NCI-H187 treated with DMSO at 0.1 percent for 48 hours (cell line): Measurements from ENCODE around the gene BPTF.
"Not testable (repeated sequence)": the region's sequence is repeated elsewhere in the genome, so short reads cannot be mapped to it uniquely, and the experiment has no call there.

Experiments
- DNase-seq: peaks from one replicate; lab custom pipeline; 2025; lab: John Stamatoyannopoulos, UW

BPTF gene

GRCh38 chr17:67891481-67892119 is 66.3 kb downstream of the BPTF start:
- no peak for DNase-seq

- no peak for DNase-seq
Measured at GRCh38 chr17:67902511-67903231, 77.4 kb downstream of the BPTF start.

- DNase-seq, result not testable (repeated sequence)
Measured at GRCh38 chr17:67905298-67905697, 80.0 kb downstream of the BPTF start.

- not testable (repeated sequence) for DNase-seq
Measured at GRCh38 chr17:67910117-67910803, 85.0 kb downstream of the BPTF start.

- DNase-seq, result no peak
Measured at GRCh38 chr17:67911059-67911782, 85.9 kb downstream of the BPTF start.

GRCh38 chr17:67912088-67912487 is 86.8 kb downstream of the BPTF start:
- no peak for DNase-seq

- no peak for DNase-seq
Measured at GRCh38 chr17:67912656-67913055, 87.4 kb downstream of the BPTF start.

- DNase-seq, result no peak
Measured at GRCh38 chr17:67920212-67920611, 94.9 kb downstream of the BPTF start.

GRCh38 chr17:67922503-67922902 is 97.2 kb downstream of the BPTF start:
- no peak for DNase-seq

GRCh38 chr17:67928842-67929241 is 103.5 kb downstream of the BPTF start:
- not testable (repeated sequence) for DNase-seq

- no peak for DNase-seq
Measured at GRCh38 chr17:67931227-67931626, 105.9 kb downstream of the BPTF start.

- no peak for DNase-seq
Measured at GRCh38 chr17:67942810-67943209, 117.5 kb downstream of the BPTF start.

GRCh38 chr17:67944035-67944434 is 118.7 kb downstream of the BPTF start:
- no peak for DNase-seq

GRCh38 chr17:67946513-67946912 is 121.2 kb downstream of the BPTF start:
- DNase-seq, result no peak

GRCh38 chr17:67947325-67947813 is 122.1 kb downstream of the BPTF start:
- no peak for DNase-seq

- no peak for DNase-seq
Measured at GRCh38 chr17:67950945-67951344, 125.6 kb downstream of the BPTF start.

GRCh38 chr17:67959510-67959909 is 134.2 kb downstream of the BPTF start:
- no peak for DNase-seq

- DNase-seq, result not testable (repeated sequence)
Measured at GRCh38 chr17:67960276-67960675, 135.0 kb downstream of the BPTF start.

- not testable (repeated sequence) for DNase-seq
Measured at GRCh38 chr17:67962156-67962555, 136.9 kb downstream of the BPTF start.

GRCh38 chr17:67963145-67963572 is 137.9 kb downstream of the BPTF start:
- not testable (repeated sequence) for DNase-seq

- DNase-seq, result no peak
Measured at GRCh38 chr17:67970783-67971182, 145.5 kb downstream of the BPTF start.

- no peak for DNase-seq
Measured at GRCh38 chr17:67974185-67974584, 148.9 kb downstream of the BPTF start.
